H9 (cell line): ENCODE data around the gene TRAK2. TPM values are rescaled to one million over a fixed set of nuclear protein-coding genes. Genes with fewer than 3 reads are reported as not detected.

Experiments
- DNase-seq: peaks from one replicate; pipeline ENCODE4 v3.0.0-alpha.2; 2017
- H2AFZ ChIP-seq: one replicate; pipeline ENCODE4 v1.6.1; 2013; ENCODE audit warnings: mild to moderate bottlenecking, low read length, control low read depth, moderate library complexity
- H2AK5ac ChIP-seq: 2 replicates; pipeline ENCODE4 v1.6.1; 2013; ENCODE audit warnings: low read length, control low read depth, mixed read lengths; ENCODE audit not compliant: insufficient read length
- H2BK120ac ChIP-seq: one replicate; pipeline ENCODE4 v1.6.1; 2013; ENCODE audit warnings: low read depth, mild to moderate bottlenecking, low read length, control low read depth, inconsistent platforms; ENCODE audit not compliant: poor library complexity, severe bottlenecking
- H2BK12ac ChIP-seq: 2 replicates; pipeline ENCODE4 v1.6.1; 2013; ENCODE audit warnings: low read length, control low read depth, mixed read lengths, low read depth; ENCODE audit not compliant: insufficient read length
- H2BK15ac ChIP-seq: 2 replicates; pipeline ENCODE4 v1.6.1; 2013; ENCODE audit warnings: low read depth, low read length, control low read depth
- H2BK20ac ChIP-seq: one replicate; pipeline ENCODE4 v1.6.1; 2013; ENCODE audit warnings: low read depth, mild to moderate bottlenecking, low read length, control low read depth, inconsistent platforms; ENCODE audit not compliant: poor library complexity, severe bottlenecking
- H2BK5ac ChIP-seq: 2 replicates; pipeline ENCODE4 v1.6.1; 2013; ENCODE audit warnings: low read length, control low read depth, mixed read lengths; ENCODE audit not compliant: insufficient read length
- H3K14ac ChIP-seq: 2 replicates; pipeline ENCODE4 v1.6.1; 2013; ENCODE audit warnings: low read length, control low read depth; ENCODE audit not compliant: insufficient read depth
- H3K18ac ChIP-seq: 2 replicates; pipeline ENCODE4 v1.6.1; 2013; ENCODE audit warnings: low read depth, mild to moderate bottlenecking, mixed read lengths, low read length, control low read depth; ENCODE audit not compliant: insufficient read length
- H3K23ac ChIP-seq: 2 replicates; pipeline ENCODE4 v1.6.1; 2013; ENCODE audit warnings: low read length, control low read depth, mixed read lengths, low read depth; ENCODE audit not compliant: insufficient read length
- H3K23me2 ChIP-seq: 2 replicates; pipeline ENCODE4 v1.6.1; 2013; ENCODE audit warnings: low read depth, mild to moderate bottlenecking, mixed read lengths, low read length, control low read depth; ENCODE audit not compliant: insufficient read length, poor library complexity, severe bottlenecking
- H3K27ac ChIP-seq: 2 replicates; pipeline ENCODE4 v1.5.1; 2013; ENCODE audit warnings: low read length, control low read depth, mixed read lengths, low read depth; ENCODE audit not compliant: insufficient read length
- H3K27me3 ChIP-seq: 2 replicates; pipeline ENCODE4 v1.6.1; 2013; ENCODE audit warnings: low read length, control low read depth, inconsistent platforms; ENCODE audit not compliant: insufficient read depth
- H3K4ac ChIP-seq: 2 replicates; pipeline ENCODE4 v1.6.1; 2013; ENCODE audit warnings: low read depth, mild to moderate bottlenecking, control low read depth, inconsistent platforms, low read length, moderate library complexity
- H3K4me1 ChIP-seq: 2 replicates; pipeline ENCODE4 v1.6.1; 2013; ENCODE audit warnings: low read length, control low read depth, inconsistent platforms; ENCODE audit not compliant: insufficient read depth
- H3K4me2 ChIP-seq: 2 replicates; pipeline ENCODE4 v1.6.1; 2013; ENCODE audit warnings: low read length, control low read depth, mixed read lengths; ENCODE audit not compliant: insufficient read length, insufficient read depth
- H3K56ac ChIP-seq: 2 replicates; pipeline ENCODE4 v1.6.1; 2013; ENCODE audit warnings: low read depth, mild to moderate bottlenecking, mixed read lengths, low read length, control low read depth; ENCODE audit not compliant: insufficient read length
- H3K79me1 ChIP-seq: 2 replicates; pipeline ENCODE4 v1.6.1; 2013; ENCODE audit warnings: low read depth, mild to moderate bottlenecking, moderate library complexity, low read length, control low read depth, inconsistent platforms; ENCODE audit not compliant: insufficient read depth, poor library complexity, severe bottlenecking
- H3K79me2 ChIP-seq: 2 replicates; pipeline ENCODE4 v1.6.1; 2013; ENCODE audit warnings: low read length, control low read depth, inconsistent platforms; ENCODE audit not compliant: insufficient read depth
- H3K9ac ChIP-seq: 2 replicates; pipeline ENCODE4 v1.6.1; 2013; ENCODE audit warnings: low read length, control low read depth, mixed read lengths; ENCODE audit not compliant: insufficient read length; ENCODE audit errors: extremely low read depth
- H3K9me3 ChIP-seq: one replicate; pipeline ENCODE4 v1.6.1; 2013; ENCODE audit warnings: low read depth, low read length, inconsistent platforms; ENCODE audit not compliant: control insufficient read depth
- H3T11ph ChIP-seq: one replicate; pipeline ENCODE4 v1.6.1; 2013; ENCODE audit warnings: mild to moderate bottlenecking, low read length, control low read depth, inconsistent platforms
- H4K20me1 ChIP-seq: one replicate; pipeline ENCODE4 v1.6.1; 2013; ENCODE audit not compliant: control insufficient read depth, insufficient read length, insufficient read depth
- H4K5ac ChIP-seq: 2 replicates; pipeline ENCODE4 v1.6.1; 2013; ENCODE audit warnings: low read depth, mild to moderate bottlenecking, mixed read lengths, low read length, control low read depth; ENCODE audit not compliant: insufficient read length
- H4K8ac ChIP-seq: replicated peaks from 2 replicates; pipeline ENCODE4 v1.6.1; 2013; ENCODE audit warnings: low read length, control low read depth, mixed read lengths, low read depth; ENCODE audit not compliant: insufficient read length
- H4K91ac ChIP-seq: 2 replicates; pipeline ENCODE4 v1.6.1; 2013; ENCODE audit warnings: low read depth, mild to moderate bottlenecking, moderate library complexity, mixed read lengths, low read length, control low read depth; ENCODE audit not compliant: insufficient read length
- H3K27ac Mint-ChIP-seq, 3 experiments: 2 replicates in 2 of 3; 3 replicates in 1 of 3; pipeline ENCODE4 v1.8.0; 2020 to 2021; ENCODE audit warnings: mixed read lengths in 3 of 3, mild to moderate bottlenecking in 1 of 3, moderate library complexity in 1 of 3
- H3K27me3 Mint-ChIP-seq: 2 replicates; pipeline ENCODE4 v1.8.0; 2021; ENCODE audit warnings: low read depth, mild to moderate bottlenecking, moderate library complexity, mixed read lengths
- H3K36me3 Mint-ChIP-seq, 3 experiments: 2 replicates in 2 of 3; 3 replicates in 1 of 3; pipeline ENCODE4 v1.8.0; 2020 to 2021; ENCODE audit warnings: low read depth in 3 of 3, mixed read lengths in 3 of 3; ENCODE audit not compliant: insufficient read depth in 1 of 3
- H3K4me1 Mint-ChIP-seq, 2 experiments: 2 replicates each; pipeline ENCODE4 v1.8.0; 2020; ENCODE audit warnings: mixed read lengths in 2 of 2
- H3K4me3 Mint-ChIP-seq, 2 experiments: 2 replicates in 1 of 2; 3 replicates in 1 of 2; pipeline ENCODE4 v1.8.0; 2020 to 2021; ENCODE audit warnings: mild to moderate bottlenecking in 2 of 2, mixed read lengths in 2 of 2, moderate library complexity in 1 of 2
- H3K9me3 Mint-ChIP-seq, 2 experiments: 2 replicates in 1 of 2; 3 replicates in 1 of 2; pipeline ENCODE4 v1.8.0; 2020; ENCODE audit warnings: mild to moderate bottlenecking in 2 of 2, mixed read lengths in 2 of 2, moderate library complexity in 1 of 2
- CTCF ChIP-seq: fragments of 200-600 bp; sonication (generic); conservative IDR thresholded peaks from 3 replicates; pipeline ENCODE4 v1.8.0; 2021; ENCODE audit warnings: antibody characterized with exemption, mild to moderate bottlenecking
- WGBS: extraction: QIAGEN DNeasy Blood & Tissue Kit; methylation state at CpG from one replicate; pipeline ENCODE4 v1.1.7; 2013; ENCODE audit warnings: missing lambda C conversion rate, low lambda C conversion rate, mixed read lengths; ENCODE audit not compliant: insufficient read length; ENCODE audit errors: extremely low coverage; 5-methylcytosine and 5-hydroxymethylcytosine counted together
- total RNA-seq: library from RNA; stranded (reverse); gene quantifications from 2 replicates; pipeline ENCODE4 v1.2.1, GENCODE V29; 2021

The TRAK2 gene
- total RNA-seq, 1 experiment from 2014 or later, result 14.2 TPM

GRCh38 chr2:201377218-201377617 is 74.0 kb downstream of the TRAK2 start:
- Histone ChIP-seq H3K27ac (no peak overlapping the region), H3K23ac (no peak overlapping the region), H2BK120ac (no peak overlapping the region), H3K4ac (no peak overlapping the region), H2BK15ac (no peak overlapping the region), H3K18ac (no peak overlapping the region), H3K4me2 (no peak overlapping the region), H3K14ac (no peak overlapping the region), H3K23me2 (no peaks in the 10 kb centered on the region), H3T11ph (no peak overlapping the region), H2AFZ (no peak overlapping the region), H4K91ac (no peak overlapping the region), H3K79me2 (no peaks in the 10 kb centered on the region), H4K5ac (no peak overlapping the region), H3K56ac (no peak overlapping the region), H2AK5ac (no peak overlapping the region), H3K9me3 (no peaks in the 10 kb centered on the region), H4K8ac (no peak overlapping the region), H3K27me3 (no peaks in the 10 kb centered on the region), H2BK12ac (no peak overlapping the region), H3K4me1 (no peaks in the 10 kb centered on the region; the same call in 1 of the 2 replicates), H4K20me1 (no peaks in the 10 kb centered on the region), H2BK20ac (no peak overlapping the region), H3K79me1 (no peaks in the 10 kb centered on the region), H2BK5ac (no peak overlapping the region), H3K9ac (no peak overlapping the region)
- no peak for DNase-seq
- H3K9me3 Mint-ChIP-seq, result peaks cover 10% of the 10 kb centered on the region in 2 experiments; a peak in 3 of 5 replicates
- no peak for TF ChIP-seq CTCF
- no CpG with 5 or more reads among the region's 3 CpGs for WGBS
- H3K27me3 Mint-ChIP-seq, result no peaks in the 10 kb centered on the region
- no peak overlapping the region for H3K27ac Mint-ChIP-seq
- peaks cover 12 to 25% (median 18%) of the 10 kb centered on the region in 3 experiments for H3K36me3 Mint-ChIP-seq
- peaks cover 7 to 12% of the 10 kb centered on the region in 2 experiments for H3K4me1 Mint-ChIP-seq
- no peak overlapping the region for H3K4me3 Mint-ChIP-seq
